GM12878 (cell line): ENCODE results near the gene MRPL20. TPM values are rescaled to one million over a fixed set of nuclear protein-coding genes. Genes with fewer than 3 reads are reported as not detected.
"Not testable (repeated sequence)": the region's sequence is repeated elsewhere in the genome, so short reads cannot be mapped to it uniquely, and the experiment has no call there.

ENCODE experiments used
- ATAC-seq: fragments of 200-7000 bp; cut with Tn5 transposase; 3 replicates; pipeline ENCODE4 v1.9.1; 2020; ENCODE audit warnings: mild to moderate bottlenecking, moderate library complexity
- BruUV-seq: library from RNA; stranded (reverse); fragments of 400-500 nt; replicated peaks from 2 replicates; lab custom pipeline; 2021; lab: Mats Ljungman, UMichigan
- CTCF ChIA-PET: fragments of 300-600 bp; sonication (Branson Sonifier 250); formaldehyde crosslinking; extraction: SDS; loops from one replicate; lab custom pipeline; 2021; ENCODE audit warnings: inconsistent platforms; lab: Yijun Ruan, JAX
- POLR2A ChIA-PET: fragments of 350-600 bp; formaldehyde crosslinking; extraction: SDS; loops from one replicate; lab custom pipeline; 2021; ENCODE audit warnings: inconsistent platforms; lab: Charles Lee
- RAD21 ChIA-PET: fragments of 300-600 bp; sonication (Branson Sonifier 250); formaldehyde crosslinking; loops from one replicate; lab custom pipeline; 2023; ENCODE audit warnings: antibody characterized with exemption; ENCODE audit not compliant: unreplicated experiment; lab: Charles Lee
- SMC1A ChIA-PET: fragments of 300-600 bp; sonication (Branson Sonifier 250); formaldehyde crosslinking; loops from one replicate; lab custom pipeline; 2023; ENCODE audit not compliant: unreplicated experiment, uncharacterized antibody; lab: Charles Lee
- DNase-seq: peaks from one replicate; pipeline ENCODE4 v3.0.0-alpha.2; 2011; ENCODE audit warnings: low read depth, low spot score
- FAIRE-seq: peaks from 3 replicates; lab custom pipeline; 2011; peaks lifted over from hg19 to GRCh38; lab: Jason Lieb, UNC
- H2AFZ ChIP-seq: 2 replicates; pipeline ENCODE4 v1.6.0; 2011; ENCODE audit warnings: low read depth, low read length, control low read depth; ENCODE audit not compliant: control insufficient read depth
- H3K27ac ChIP-seq: 2 replicates; pipeline ENCODE4 v1.5.1; 2011; ENCODE audit warnings: control low read depth; ENCODE audit not compliant: control insufficient read depth, insufficient read depth
- H3K27me3 ChIP-seq, 2 experiments: replicated peaks in 1 of 2; 2 replicates each; pipeline versions ENCODE4 v1.6.0 to v1.6.1; 2011; ENCODE audit warnings: low read length in 1 of 2; ENCODE audit not compliant: control insufficient read depth in 2 of 2, insufficient read depth in 2 of 2
- H3K36me3 ChIP-seq, 2 experiments: 2 replicates each; pipeline ENCODE4 v1.5.1; 2011; ENCODE audit warnings: low read length in 1 of 2; ENCODE audit not compliant: control insufficient read depth in 2 of 2, insufficient read depth in 2 of 2
- H3K4me1 ChIP-seq: 2 replicates; pipeline ENCODE4 v1.6.1; 2011; ENCODE audit warnings: mild to moderate bottlenecking, low read length, moderate library complexity, mixed read lengths; ENCODE audit not compliant: control insufficient read depth, insufficient read depth
- H3K4me2 ChIP-seq: 2 replicates; pipeline ENCODE4 v1.6.0; 2011; ENCODE audit warnings: control low read depth; ENCODE audit not compliant: control insufficient read depth, insufficient read depth
- H3K4me3 ChIP-seq: fragments of 200-600 bp; sonication (generic); 2 replicates; pipeline ENCODE4 v1.5.1; 2016
- H3K79me2 ChIP-seq: 2 replicates; pipeline ENCODE4 v1.6.0; 2011; ENCODE audit warnings: low read length; ENCODE audit not compliant: control insufficient read depth, insufficient read depth
- H3K9ac ChIP-seq: 2 replicates; pipeline ENCODE4 v1.8.0; 2011; ENCODE audit warnings: low read length, control low read depth, mixed read lengths; ENCODE audit not compliant: control insufficient read depth, insufficient read depth
- H3K9me3 ChIP-seq: replicated peaks from 3 replicates; pipeline ENCODE4 v1.5.1; 2011; ENCODE audit warnings: mild to moderate bottlenecking, low read length; ENCODE audit not compliant: control insufficient read depth, insufficient read depth
- H4K20me1 ChIP-seq: 2 replicates; pipeline ENCODE4 v1.6.0; 2011; ENCODE audit not compliant: control insufficient read depth, insufficient read depth
- PAX5 ChIP-seq: IDR thresholded peaks from 2 replicates; pipeline ENCODE4 v1.6.1; 2011; ENCODE audit warnings: low read depth, low read length, borderline replicate concordance
- PKNOX1 ChIP-seq: fragments of 450-650 bp; IDR thresholded peaks from 2 replicates; pipeline ENCODE4 v1.6.1; 2016; ENCODE audit warnings: mild to moderate bottlenecking
- whole genome bisulfite sequencing: methylation state at CpG from one replicate; pipeline ENCODE4 v1.1.6; 2016; ENCODE audit warnings: low lambda C conversion rate; ENCODE audit not compliant: insufficient replicate concordance, insufficient coverage; ENCODE audit errors: missing lambda C conversion rate; 5-methylcytosine and 5-hydroxymethylcytosine counted together
- in situ Hi-C: fragments of 300-500 bp; cut with MboI; formaldehyde crosslinking; loops from 9 replicates; pipeline ENCODE4 v1.14.3; 2018; ENCODE audit warnings: mixed read lengths
- intact Hi-C: fragments of 100-400 bp; cut with micrococcal nuclease; formaldehyde crosslinking; loops from one replicate; pipeline ENCODE4 v1.14.2; 2022; ENCODE audit not compliant: unreplicated experiment
- polyA plus RNA-seq, 11 experiments: library from polyadenylated mRNA; depleted of rRNA in 4 of 11; unstranded in 6 of 11; stranded (reverse) in 5 of 11; fragments of >200 nt; fragmentation: Nextera tagmentation in 4 of 11; fragmentation: Illumina TruSeq in 1 of 11; extraction: Ambion mirVana in 4 of 11; extraction: Trizol in 1 of 11; gene quantifications; 1 replicate in 1 of 11; 2 replicates in 10 of 11; pipeline versions ENCODE4 v1.2.1 to v1.2.3, GENCODE V29; 2011 to 2016; ENCODE audit warnings: inconsistent platforms in 2 of 11, missing spikeins in 2 of 11, low read depth in 1 of 11
- total RNA-seq, 4 experiments: library from RNA; depleted of rRNA in 3 of 4; stranded (reverse); fragments of >200 nt in 3 of 4; fragmentation: Illumina TruSeq in 1 of 4; extraction: Trizol in 1 of 4; gene quantifications; 2 replicates each; pipeline versions ENCODE4 v1.2.1 to v1.2.3, GENCODE V29; 2013 to 2021

MRPL20 gene
- total and polyA plus RNA-seq, 10 of the 15 experiments (the other 5 are each of a cell fraction or from before 2014, with no cell fraction given), result 129 to 525 (median 255) TPM

DNA sequence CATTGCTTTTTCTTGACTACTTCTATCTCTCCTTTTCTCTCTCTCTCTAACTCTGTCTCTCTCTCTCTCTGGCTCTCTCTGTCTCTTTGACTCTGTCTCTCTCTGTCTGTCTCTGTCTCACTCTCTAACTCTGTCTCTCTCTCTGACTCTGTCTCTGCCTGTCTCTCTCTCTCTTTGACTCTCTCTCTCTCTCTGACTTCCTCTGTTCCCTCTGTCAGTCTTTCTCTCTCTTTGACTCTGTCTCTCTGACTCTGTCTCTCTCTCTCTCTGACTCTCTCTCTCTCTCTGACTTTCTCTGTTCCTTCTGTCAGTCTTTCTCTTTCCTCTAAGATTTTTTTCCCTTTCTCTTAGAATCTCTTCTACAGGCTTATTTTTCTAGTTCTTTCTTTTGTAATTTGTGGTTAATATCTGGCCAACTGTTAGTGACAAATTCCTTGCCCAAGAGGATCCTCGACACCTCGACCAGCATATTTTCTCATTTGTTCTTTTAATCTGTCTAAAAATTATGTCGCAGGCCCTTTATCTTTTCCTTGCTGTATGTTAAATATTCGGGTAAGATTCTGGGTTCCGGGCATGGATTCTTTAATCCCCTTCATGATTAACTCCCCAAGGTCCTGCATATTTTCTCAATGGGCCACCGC lies 42.1 kb upstream of the MRPL20 start, which contains the start of gene ATAD3C:
Gene ATAD3C, plus strand, starts transcription at position 591 of the 641 bp plus-strand sequence. CDS start 995 bp downstream, outside the sequence.
- in situ Hi-C loops (no loop called here), intact Hi-C loops (no loop called here)
- ChIA-PET SMC1A (interaction anchor here (1.0 kb wide), 1 partner anchor 9 kb away, joined by 4 read pairs; no protein-coding TSS in a partner anchor), POLR2A (no interaction called here), CTCF (interaction anchor here (0.7 kb wide), 1 partner anchor 8 kb away, joined by 3 read pairs; no protein-coding TSS in a partner anchor), RAD21 (no interaction called here)
- ATAC-seq (no peak), DNase-seq (no peak), FAIRE-seq (no peak)
- Histone ChIP-seq H3K9me3 (no peaks in the 10 kb centered on the region), H3K27ac (no peak within 1 kb of the TSS), H3K36me3 (no peaks in the 10 kb centered on the region), H3K79me2 (no peaks in the 10 kb centered on the region), H3K9ac (no peak within 1 kb of the TSS), H3K27me3 (no peaks in the 10 kb centered on the region), H3K4me2 (no peak within 1 kb of the TSS), H3K4me3 (no peak within 1 kb of the TSS), H3K4me1 (no peaks in the 10 kb centered on the region), H4K20me1 (no peaks in the 10 kb centered on the region), H2AFZ (no peak within 1 kb of the TSS)
- TF ChIP-seq PKNOX1, result 0 out of 2 replicates have a peak, but pooled peaks have one; percentile 6
- TF ChIP-seq PAX5, result no peak
- BruUV-seq, result no TSS peak
- WGBS, result 55% methylated on average over 6 of the region's 6 CpGs

GRCh38 chr1:1446631-1447030 lies 39.5 kb upstream of the MRPL20 start:
- FAIRE-seq, POLR2A ChIA-PET: not testable (repeated sequence)
- CTCF ChIA-PET, result interaction anchor here (0.7 kb wide), 1 partner anchor 98 kb away, joined by 4 read pairs; no protein-coding TSS in a partner anchor

More at GRCh38 chr1:1446631-1447030, 39.5 kb upstream of the MRPL20 start:
- in situ Hi-C loops, SMC1A ChIA-PET, H3K9ac ChIP-seq, RAD21 ChIA-PET, H3K4me3 ChIP-seq, BruUV-seq, H3K36me3 ChIP-seq, H3K27me3 ChIP-seq, H4K20me1 ChIP-seq, H3K79me2 ChIP-seq, intact Hi-C loops, H3K9me3 ChIP-seq, DNase-seq, H3K4me2 ChIP-seq, H3K27ac ChIP-seq, H3K4me1 ChIP-seq, ATAC-seq, H2AFZ ChIP-seq: not testable (repeated sequence)
- 66% methylated on average over 15 of the region's 19 CpGs for WGBS
